Mesodermal cell (in vitro differentiated cells): Measurements from ENCODE around the gene FRMPD4.

ENCODE experiments used
- H3K27ac ChIP-seq: 2 replicates; pipeline ENCODE4 v1.7.0; 2013; ENCODE audit warnings: mild to moderate bottlenecking, low read depth, low read length, moderate library complexity; ENCODE audit not compliant: severe bottlenecking
- H3K36me3 ChIP-seq: 2 replicates; pipeline ENCODE4 v1.7.1; 2013; ENCODE audit warnings: mild to moderate bottlenecking, low read length, moderate library complexity; ENCODE audit not compliant: control insufficient read depth, insufficient read depth
- H3K4me1 ChIP-seq: one replicate; pipeline ENCODE4 v1.7.1; 2013; ENCODE audit warnings: mild to moderate bottlenecking, low read length; ENCODE audit not compliant: insufficient read depth, control insufficient read depth, poor library complexity, severe bottlenecking
- H3K4me3 ChIP-seq: 2 replicates; pipeline ENCODE4 v1.7.0; 2013; ENCODE audit warnings: low read length, control low read depth, mild to moderate bottlenecking; ENCODE audit not compliant: insufficient read depth, poor library complexity, severe bottlenecking; ENCODE audit errors: extremely low read depth
- H3K9me3 ChIP-seq: 2 replicates; pipeline ENCODE4 v1.7.1; 2013; ENCODE audit warnings: mild to moderate bottlenecking, low read length, moderate library complexity; ENCODE audit not compliant: control insufficient read depth
- WGBS, 2 experiments: methylation state at CpG; one replicate each; pipeline ENCODE4 v1.1.5; 2013; ENCODE audit warnings: missing lambda C conversion rate in 2 of 2; ENCODE audit not compliant: insufficient coverage in 2 of 2; 5-methylcytosine and 5-hydroxymethylcytosine counted together

The FRMPD4 gene

DNA sequence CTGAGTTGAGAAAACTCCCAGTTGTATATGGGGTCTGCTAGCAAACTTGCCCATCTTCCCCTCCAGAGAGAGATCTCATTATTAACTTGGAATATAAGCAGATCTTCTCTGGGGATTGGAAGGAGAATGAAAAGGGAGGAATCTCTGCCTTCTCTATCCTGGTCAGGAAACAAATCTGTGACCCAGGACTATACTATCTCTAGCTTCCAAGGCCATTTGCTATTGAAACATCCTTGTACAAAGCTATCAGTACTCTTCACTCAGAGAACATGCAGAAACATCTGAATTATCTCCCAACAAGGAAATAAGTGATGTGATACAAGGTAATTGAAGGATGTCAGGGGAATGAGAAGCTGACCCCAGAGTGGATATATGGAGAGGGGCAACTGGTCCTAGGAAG is 183.8 kb downstream of the FRMPD4 start:
- no peak overlapping the region for H3K27ac ChIP-seq
- no peaks in the 10 kb centered on the region for H3K36me3 ChIP-seq
- H3K9me3 ChIP-seq = no peaks in the 10 kb centered on the region
- H3K4me3 ChIP-seq = no peak overlapping the region
- no peaks in the 10 kb centered on the region for H3K4me1 ChIP-seq

DNA sequence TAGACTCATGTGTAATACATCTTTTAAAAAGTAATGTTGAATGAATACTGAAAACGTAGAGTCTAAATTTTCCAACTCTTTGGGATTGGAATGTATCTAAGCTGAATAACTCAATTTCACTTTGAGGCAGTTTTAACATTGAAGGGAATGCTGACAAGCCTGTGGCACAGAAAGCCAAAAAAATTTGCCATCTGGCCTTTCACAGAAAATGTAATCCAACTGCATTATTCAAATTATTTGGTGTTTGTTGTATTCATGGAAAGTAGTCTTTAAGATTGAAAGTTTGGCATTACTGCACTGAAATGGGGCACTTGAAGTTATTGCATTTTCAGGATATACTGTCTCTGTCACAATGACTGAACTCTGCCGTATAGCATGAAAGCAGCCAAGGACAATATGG is 186.9 kb downstream of the FRMPD4 start:
- WGBS, 2 experiments = no CpG with 5 or more reads among the region's 2 CpGs
- H3K4me3 ChIP-seq = no peak overlapping the region
- H3K4me1 ChIP-seq = no peaks in the 10 kb centered on the region

DNA sequence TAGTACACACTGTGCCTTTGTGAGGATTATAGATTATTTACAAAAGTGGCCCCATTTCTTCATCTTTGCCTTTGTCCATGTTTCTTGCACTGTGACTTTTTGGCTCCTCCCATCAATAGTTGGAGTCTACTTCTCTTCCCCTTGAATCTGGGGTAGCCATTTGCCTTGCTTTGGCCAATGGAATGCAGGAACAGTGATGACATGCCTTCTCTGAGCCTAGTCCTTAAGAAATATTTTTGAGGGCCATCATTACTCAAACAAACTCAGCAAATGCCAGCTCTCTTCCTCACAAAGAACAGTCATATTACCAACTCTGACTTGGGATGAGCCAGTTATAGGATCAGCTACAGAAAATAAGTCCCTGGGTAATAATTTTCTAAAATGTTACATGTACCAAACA is 189.6 kb downstream of the FRMPD4 start:
- Histone ChIP-seq H3K4me3 (no peak overlapping the region), H3K4me1 (no peaks in the 10 kb centered on the region), H3K27ac (no peak overlapping the region), H3K36me3 (no peaks in the 10 kb centered on the region), H3K9me3 (no peaks in the 10 kb centered on the region)

More for the DNA sequence above, 186.9 kb downstream of the FRMPD4 start:
- no peak overlapping the region for H3K27ac ChIP-seq
- H3K9me3 ChIP-seq = no peaks in the 10 kb centered on the region
- no peaks in the 10 kb centered on the region for H3K36me3 ChIP-seq

DNA sequence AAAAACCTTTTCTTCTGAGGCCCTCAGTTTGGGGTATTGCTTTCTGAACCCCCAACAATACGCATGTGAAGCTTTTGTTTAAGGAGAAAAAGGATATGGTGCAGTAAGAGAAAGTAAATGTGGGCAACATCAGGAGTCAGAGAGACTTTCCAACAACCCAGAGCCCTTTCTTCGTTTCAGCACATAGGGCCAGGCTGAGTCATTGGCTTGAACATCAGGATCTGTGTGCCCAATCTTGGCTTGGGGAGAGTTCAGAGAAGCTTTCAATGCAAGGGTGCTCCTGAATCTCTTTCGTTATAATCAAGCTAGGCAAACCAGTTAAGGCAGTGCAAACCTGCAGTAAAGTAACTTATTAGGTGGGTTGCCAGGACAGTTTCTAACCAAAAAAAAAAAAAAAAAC is 191.2 kb downstream of the FRMPD4 start:
- H3K36me3 ChIP-seq = no peaks in the 10 kb centered on the region
- no peak overlapping the region for H3K4me3 ChIP-seq
- H3K9me3 ChIP-seq = no peaks in the 10 kb centered on the region
- WGBS, 2 experiments = no CpG with 5 or more reads among the region's 3 CpGs
- H3K4me1 ChIP-seq = no peaks in the 10 kb centered on the region
- H3K27ac ChIP-seq = no peak overlapping the region

DNA sequence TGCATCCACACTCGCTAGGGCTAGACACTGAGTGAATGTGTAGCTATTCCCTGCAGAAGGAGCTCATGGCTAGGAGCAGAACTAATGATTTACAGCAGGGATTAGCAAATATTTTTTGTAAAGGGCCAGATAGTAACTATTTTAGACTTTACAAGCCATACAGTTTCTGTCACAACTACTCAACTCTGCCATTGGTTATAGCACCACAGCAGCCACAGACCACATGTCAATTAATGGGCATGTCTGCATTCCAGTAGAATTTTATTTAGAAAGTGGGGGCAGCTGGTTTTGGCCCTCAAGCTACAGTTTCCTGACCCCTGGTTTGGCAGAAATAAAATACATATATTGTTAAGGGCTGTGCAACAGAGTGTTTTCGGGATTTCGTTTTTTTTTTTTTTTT is 192.6 kb downstream of the FRMPD4 start:
- Histone ChIP-seq H3K27ac (no peak overlapping the region), H3K36me3 (no peaks in the 10 kb centered on the region), H3K4me3 (no peak overlapping the region), H3K9me3 (no peaks in the 10 kb centered on the region), H3K4me1 (no peaks in the 10 kb centered on the region)
- WGBS, 2 experiments = no CpG with 5 or more reads among the region's 3 CpGs

DNA sequence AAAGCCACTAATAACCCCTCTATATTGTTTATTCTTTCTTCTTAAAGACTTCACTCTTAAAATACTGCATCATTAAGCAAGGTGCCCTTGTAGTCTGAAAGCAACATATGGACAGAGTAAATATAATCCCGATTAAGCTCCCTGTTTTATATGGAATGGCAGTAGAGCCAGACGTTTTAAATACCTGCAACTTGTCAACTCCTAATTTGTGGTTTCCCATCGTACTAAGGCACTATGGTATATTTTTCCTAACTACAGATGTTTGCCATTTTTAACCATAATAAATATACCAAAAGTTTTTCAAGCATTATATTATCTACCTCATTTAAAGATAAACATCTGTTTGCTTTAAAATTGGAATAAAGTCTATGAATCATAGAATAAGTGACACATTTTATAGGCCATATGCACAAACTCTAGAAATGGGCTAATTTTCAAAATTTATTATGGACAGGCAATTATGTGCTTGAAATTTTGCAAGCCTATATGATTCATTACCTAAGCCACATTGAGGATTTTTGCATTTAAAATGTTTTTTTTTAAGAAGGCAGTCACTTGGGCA is 194.6 kb downstream of the FRMPD4 start:
- WGBS, 2 experiments = no CpG with 5 or more reads among the region's 3 CpGs

DNA sequence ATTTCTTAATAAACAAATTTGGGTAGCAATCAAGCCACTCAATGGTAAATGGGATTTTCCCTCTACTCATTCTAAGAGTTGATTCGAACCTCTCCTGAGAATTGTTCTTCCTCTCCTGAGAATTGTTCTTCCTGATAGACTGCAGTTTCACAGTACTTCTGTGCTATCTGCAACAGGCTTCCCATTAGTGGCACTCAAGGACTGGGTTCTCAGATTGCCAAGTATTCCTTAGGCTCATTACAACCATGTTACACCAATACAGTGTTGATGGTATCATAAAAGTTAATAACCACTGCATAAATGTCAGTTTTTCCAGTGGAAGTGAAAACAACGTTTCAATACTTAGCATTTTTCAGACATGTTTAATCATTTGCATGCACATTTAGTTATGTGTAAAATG is 201.6 kb downstream of the FRMPD4 start:
- Histone ChIP-seq H3K9me3 (no peaks in the 10 kb centered on the region), H3K27ac (no peak overlapping the region), H3K4me3 (no peak overlapping the region), H3K36me3 (no peaks in the 10 kb centered on the region), H3K4me1 (no peaks in the 10 kb centered on the region)
- 80% methylated on average over 1 of the region's 2 CpGs; no CpG with 5 or more reads in 1 of the 2 experiments for WGBS, 2 experiments

More for the DNA sequence above, 194.6 kb downstream of the FRMPD4 start:
- no peaks in the 10 kb centered on the region for H3K9me3 ChIP-seq
- no peaks in the 10 kb centered on the region for H3K36me3 ChIP-seq
- H3K27ac ChIP-seq = no peak overlapping the region
- no peak overlapping the region for H3K4me3 ChIP-seq
- H3K4me1 ChIP-seq = no peaks in the 10 kb centered on the region

DNA sequence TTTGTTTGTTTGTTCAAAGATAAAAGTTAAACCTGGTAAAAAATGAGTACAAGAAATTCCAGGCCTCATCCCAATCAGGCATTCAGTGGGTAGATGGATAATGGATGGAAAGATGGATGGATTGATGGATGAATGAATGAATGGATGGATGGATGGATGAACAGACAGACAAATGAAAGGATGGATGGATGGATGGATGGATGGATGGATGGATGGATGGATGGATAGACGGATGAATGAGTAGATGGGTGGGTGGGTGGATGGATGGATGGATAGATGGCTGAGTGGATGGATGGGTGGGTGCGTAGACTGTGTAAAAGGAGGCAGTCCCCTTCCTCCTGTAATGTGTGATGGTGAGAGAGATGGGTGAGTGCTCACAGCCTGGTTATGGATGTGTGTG is 206.7 kb downstream of the FRMPD4 start:
- Histone ChIP-seq H3K36me3 (no peaks in the 10 kb centered on the region), H3K4me1 (no peaks in the 10 kb centered on the region), H3K4me3 (no peak overlapping the region), H3K27ac (no peak overlapping the region), H3K9me3 (no peaks in the 10 kb centered on the region)
- 88 to 100% methylated on average over 1 of the region's 2 CpGs for WGBS, 2 experiments

DNA sequence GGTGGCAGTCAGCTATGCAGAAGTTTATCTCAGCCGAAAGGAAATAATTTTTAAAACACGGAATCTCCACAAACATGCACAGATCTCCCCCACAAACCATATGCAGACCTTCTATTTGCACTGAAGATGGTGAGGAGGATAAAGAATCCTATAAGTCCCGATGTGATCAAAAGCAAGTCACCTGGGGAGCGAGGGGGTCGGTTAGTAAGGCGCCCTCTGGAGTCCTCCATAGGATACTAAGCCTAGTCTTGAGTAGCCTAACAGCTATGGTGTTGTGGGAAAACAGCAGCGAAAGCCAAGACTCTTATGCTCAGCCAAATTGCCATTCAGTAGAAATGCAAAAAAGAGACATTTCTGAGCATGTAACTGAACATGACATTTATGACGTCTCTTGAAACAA is 210.9 kb downstream of the FRMPD4 start:
- 20% methylated on average over 2 of the region's 8 CpGs; no CpG with 5 or more reads in 1 of the 2 experiments for WGBS, 2 experiments
- no peaks in the 10 kb centered on the region for H3K36me3 ChIP-seq
- no peaks in the 10 kb centered on the region for H3K4me1 ChIP-seq
- H3K9me3 ChIP-seq = no peaks in the 10 kb centered on the region
- H3K27ac ChIP-seq = no peak overlapping the region
- no peak overlapping the region for H3K4me3 ChIP-seq

DNA sequence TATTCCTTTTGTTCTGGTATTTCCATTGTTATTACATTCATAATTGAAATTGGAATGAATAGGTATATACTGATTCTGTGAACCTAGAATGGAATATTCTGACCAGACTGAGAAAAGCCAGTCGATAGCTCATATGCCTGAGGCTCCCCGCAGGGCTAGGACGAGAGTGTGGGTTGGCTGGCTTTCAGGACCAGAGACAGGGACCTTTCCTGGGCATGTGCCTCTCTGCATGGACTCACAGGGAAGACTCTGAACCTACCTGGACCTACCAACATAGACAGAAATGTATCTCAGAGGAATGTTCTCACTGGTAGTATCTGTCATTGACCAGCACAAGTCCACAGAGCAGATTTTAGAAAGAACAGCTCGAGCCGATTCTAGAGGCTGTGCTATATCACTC is 214.6 kb downstream of the FRMPD4 start:
- Histone ChIP-seq H3K4me1 (no peaks in the 10 kb centered on the region), H3K4me3 (no peak overlapping the region), H3K36me3 (no peaks in the 10 kb centered on the region), H3K9me3 (no peaks in the 10 kb centered on the region), H3K27ac (no peak overlapping the region)
- WGBS, 2 experiments = 84 to 88% methylated on average over 2 to 4 of the region's 5 CpGs

DNA sequence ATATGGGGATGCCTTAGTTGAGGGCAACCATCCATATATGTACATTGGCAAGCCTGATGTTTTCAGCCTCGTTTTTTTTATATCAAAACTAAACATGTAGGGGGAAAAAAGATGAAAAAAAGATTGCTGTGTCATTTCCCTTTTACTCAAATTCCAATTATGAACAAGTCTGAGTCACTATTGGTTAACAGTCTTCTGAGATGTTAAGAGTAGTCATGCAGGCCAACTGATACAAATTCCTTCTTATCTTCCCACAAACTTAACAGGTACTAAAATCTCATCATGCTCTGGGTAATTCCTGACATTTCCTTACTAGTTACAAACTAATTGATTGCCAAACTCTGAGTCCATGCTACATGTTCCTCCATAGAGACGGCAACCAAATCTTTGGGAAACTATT is 222.1 kb downstream of the FRMPD4 start:
- WGBS, 2 experiments = 100% methylated on average over 1 of the region's 2 CpGs; no CpG with 5 or more reads in 1 of the 2 experiments
- no peak overlapping the region for H3K27ac ChIP-seq

More for the DNA sequence above, 222.1 kb downstream of the FRMPD4 start:
- Histone ChIP-seq H3K36me3 (no peaks in the 10 kb centered on the region), H3K9me3 (no peaks in the 10 kb centered on the region), H3K4me3 (no peak overlapping the region), H3K4me1 (no peaks in the 10 kb centered on the region)
